T-helper 2 cell treated with Interferon-gamma antibody and Interleukin-4, amounts not matched to agents 100 ng/mL and 5 ng/mL, for 36 hours (primary cell): Measurements from ENCODE around the gene MVP. TPM values are rescaled to one million over a fixed set of nuclear protein-coding genes. Genes with fewer than 3 reads are reported as not detected.
"Not testable (repeated sequence)": the region's sequence is repeated elsewhere in the genome, so short reads cannot be mapped to it uniquely, and the experiment has no call there.

ENCODE experiments used
- intact Hi-C: fragments of 100-400 bp; cut with micrococcal nuclease; formaldehyde crosslinking; loops from one replicate; pipeline ENCODE4 v1.15.1; 2023
- total RNA-seq: library from RNA; stranded (reverse); gene quantifications from 2 replicates; pipeline ENCODE4 v1.2.3, GENCODE V29; 2022

Gene MVP
- total RNA-seq, 1 donor from 2014 or later: 159 TPM

DNA sequence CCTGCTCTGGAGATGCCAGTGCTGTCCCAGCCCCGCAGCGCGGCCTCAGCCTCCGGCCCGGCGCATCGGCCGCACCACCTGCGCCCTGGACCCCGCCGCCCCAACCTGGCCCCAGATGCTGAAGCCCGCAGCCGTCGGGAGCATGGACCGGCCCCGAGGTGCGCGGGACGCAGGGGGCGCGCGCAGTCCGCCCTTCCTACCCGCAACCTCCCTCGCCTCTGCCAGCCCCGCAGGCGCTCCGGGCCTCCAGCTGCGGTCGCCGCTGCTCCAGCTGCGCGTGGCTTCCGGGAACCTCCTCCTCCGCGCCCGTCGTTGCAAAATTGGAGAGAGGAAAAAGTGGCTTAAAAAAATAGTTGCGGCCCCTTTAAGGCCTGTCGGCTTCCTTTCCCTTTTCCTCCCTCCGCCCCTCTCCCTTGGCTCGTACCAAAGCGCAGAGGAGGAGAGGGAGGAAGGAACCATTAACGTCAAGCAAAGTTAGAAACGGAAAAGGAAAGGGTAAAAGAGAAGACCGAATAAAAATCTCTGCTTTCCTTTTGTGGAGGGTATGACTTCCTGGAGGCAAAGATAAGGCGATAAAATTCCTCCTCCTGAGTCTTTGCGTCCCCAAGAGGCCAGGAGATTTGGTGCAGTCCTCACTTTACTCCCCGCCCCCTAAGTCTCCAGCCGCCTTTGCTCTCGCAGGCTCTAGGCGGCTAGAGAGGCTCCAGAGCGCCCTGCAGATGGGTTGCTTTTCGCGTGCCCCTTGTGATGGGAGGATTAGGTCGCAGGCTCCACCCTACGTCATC lies 42.8 kb downstream of the MVP start, which contains the start of gene CDIPT:
TSS of gene CDIPT (minus strand) at position 343 of the 785 bp plus-strand sequence. CDS start 369 bp downstream, outside the sequence.
- intact Hi-C loops: loop anchor here (1.0 to 5.0 kb wide), 5 partner anchors 47 to 161 kb away; partner anchors contain the start of genes INO80E, KCTD13 and PAGR1

DNA sequence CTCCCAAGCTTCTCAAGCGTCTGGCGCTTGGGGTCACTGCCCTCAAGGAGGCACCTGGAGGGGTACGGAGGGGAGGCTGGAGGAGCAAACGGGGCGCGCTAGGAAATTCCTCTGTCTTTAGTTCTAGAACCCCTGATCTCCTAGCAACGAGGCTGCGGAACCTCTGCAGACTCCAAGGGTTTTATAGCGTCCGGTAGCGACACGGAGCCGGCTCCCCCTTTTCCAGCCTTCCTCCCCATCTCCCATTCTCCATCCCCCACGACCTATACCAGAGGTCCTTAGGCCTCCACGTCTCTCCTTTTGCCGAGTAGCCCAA lies 43.4 kb downstream of the MVP start:
- intact Hi-C loops: loop anchor here (1.0 to 5.0 kb wide), 5 partner anchors 47 to 161 kb away; partner anchors contain the start of genes INO80E, KCTD13 and PAGR1

DNA sequence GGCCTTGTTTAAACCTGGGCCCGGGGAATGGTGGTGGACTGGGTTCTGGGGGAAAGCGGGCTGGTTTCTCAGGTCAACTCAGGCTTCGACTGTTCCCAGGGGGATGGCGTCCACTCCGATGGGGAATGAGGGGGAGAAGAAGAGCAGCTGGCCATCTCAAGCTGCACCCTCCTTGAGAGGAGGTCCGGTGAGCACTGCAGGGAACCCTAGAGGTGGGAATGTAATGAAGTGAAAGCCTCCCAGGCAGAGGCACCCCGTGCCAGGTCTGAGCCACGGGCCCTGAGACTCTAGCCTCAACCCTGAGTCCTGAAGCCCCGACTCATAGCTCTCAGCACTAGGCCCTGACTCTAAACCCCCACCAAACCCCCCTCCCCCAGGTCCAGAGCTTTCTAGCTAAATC lies 43.9 kb downstream of the MVP start:
- intact Hi-C loops: loop anchor here (5.0 kb wide), 1 partner anchor 162 kb away; no protein-coding TSS in a partner anchor

DNA sequence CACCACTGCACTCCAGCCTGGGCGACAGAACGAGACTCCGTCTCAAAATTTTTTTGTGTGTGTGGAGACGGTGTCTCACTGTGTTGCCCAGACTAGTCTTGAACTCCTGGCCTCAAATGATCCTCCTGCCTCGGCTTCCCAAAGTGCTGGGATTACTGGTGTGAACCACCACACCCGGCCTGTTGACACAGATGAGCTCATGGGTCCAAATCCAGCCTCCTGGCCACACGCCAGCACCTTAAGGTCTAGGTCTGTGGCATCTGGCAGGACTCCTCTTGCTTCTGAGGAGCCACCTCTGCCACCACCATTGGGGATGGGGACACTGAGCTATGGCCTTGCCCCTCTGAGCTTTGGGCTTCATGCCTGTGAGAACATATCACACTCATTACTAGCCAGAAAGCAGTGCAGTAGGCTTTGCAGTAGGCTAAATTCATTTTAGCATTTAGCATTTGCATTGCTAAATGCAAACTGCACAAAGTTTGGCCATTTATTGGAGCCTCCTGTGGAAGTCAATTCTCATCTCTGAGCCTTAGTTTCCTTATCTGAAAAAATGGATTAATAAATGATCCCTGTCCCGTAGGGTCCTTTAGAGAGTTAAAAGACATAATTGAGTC lies 48.2 kb downstream of the MVP start:
- intact Hi-C loops: no loop called here

DNA sequence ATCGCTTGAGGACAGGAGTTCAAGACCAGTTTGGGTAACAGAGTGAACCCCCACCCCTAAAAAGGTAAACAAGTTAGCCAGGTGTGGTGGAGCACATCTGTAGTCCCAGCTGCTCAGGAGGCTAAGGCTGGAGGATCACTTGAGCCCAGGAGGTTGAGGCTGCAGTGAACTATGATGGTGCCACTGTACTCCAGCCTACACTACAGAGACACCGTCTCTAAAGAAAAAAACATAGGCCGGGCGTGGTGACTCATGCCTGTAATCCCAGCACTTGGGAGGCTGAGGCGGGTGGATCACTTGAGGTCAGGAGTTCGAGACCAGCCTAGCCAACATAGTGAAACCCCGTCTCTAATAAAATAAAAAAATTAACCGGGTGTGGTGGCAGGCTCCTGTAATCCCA lies 48.8 kb downstream of the MVP start:
- intact Hi-C loops: not testable (repeated sequence)

DNA sequence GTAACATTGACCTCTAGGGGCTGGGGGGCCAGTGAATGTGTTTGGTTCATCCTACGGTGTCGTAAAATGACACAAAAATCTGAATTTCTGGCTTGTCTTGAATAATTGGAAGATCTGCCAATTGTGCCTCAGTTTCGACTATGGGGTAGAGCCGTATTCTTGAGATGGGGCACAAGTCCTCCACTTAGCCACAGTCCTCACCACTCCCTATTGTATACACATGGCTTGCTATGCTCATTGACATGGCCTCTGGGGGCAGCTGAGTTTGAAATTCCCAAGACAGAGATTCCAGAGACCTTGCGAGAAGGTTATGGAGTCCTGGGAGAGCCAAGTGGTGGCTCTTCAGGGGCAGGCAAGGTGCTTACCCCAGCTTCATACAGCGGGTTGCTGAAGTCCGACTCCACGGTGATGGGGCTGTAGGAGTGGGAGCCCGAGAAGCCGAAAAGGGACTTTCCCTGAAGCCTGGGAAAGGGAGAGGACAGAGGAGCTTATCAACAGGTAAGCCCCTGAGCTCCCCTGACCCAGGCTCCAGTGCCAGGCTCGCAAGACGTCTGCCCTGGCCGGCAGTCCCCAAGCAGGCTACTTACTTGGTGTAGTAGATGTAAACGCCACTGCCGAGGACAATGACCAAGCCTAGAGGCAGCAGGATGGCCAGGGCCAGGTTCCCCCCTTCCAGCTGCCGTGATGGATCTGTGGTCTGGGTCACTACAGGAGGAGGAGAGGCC lies 51.7 kb downstream of the MVP start:
- intact Hi-C loops: no loop called here

DNA sequence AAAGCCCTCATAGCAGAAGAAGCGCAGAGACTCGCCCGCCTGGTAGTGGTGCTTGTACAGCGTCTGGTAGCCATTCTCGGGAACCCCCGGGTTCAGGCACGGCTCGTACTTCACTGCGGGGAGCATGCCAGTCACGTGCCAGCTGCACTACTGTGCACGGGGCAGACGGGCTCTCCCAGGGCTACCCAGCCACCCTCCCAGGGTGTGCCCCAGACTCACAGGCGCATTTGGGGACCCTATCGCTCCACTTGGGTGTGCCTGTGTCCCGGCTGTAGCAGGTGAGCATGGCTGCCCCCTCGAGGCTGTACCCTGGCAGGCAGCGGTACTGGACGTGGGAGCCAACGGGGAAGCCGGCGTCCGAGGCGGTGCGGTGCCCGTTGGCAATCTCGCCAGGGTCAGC lies 53.1 kb downstream of the MVP start:
- intact Hi-C loops: no loop called here

DNA sequence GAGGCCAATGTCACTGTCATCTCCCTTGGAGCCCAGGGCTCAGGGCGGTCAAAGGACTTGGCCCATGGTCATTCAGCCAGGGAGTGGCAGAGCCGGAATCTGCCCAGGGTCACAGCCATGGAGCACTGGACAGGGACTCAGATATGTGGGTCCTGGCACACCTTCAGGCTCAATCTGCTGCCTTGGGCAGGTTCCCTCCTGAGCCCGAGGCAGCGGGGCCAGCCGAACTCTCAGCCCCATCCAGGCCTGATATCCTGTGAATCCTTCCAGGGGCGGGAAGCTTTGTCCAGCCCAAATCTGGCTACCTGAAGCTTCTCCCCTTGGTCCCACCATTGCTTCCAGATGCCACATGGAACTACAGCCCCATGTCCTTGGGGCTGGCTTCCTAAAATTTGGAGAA lies 54.9 kb downstream of the MVP start:
- intact Hi-C loops: no loop called here

DNA sequence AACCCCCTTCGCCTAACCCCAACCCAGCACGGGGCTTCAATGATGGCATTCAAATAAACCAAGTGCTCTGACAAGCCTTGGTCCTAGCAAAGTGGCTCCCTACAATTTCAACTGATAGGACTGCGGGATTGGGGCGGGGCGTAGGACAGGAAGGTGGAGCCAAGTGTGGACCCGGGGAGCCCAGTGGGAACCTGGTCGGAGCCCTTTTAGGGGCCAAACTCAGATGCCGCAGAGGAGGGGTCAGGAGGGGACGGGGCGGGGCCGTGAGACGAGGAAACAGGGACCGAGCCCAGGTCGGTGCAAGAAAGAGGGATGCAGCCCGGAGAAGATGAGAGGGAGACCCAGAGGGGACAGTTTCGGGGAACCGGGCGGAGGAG lies 55.9 kb downstream of the MVP start:
- intact Hi-C loops: no loop called here

DNA sequence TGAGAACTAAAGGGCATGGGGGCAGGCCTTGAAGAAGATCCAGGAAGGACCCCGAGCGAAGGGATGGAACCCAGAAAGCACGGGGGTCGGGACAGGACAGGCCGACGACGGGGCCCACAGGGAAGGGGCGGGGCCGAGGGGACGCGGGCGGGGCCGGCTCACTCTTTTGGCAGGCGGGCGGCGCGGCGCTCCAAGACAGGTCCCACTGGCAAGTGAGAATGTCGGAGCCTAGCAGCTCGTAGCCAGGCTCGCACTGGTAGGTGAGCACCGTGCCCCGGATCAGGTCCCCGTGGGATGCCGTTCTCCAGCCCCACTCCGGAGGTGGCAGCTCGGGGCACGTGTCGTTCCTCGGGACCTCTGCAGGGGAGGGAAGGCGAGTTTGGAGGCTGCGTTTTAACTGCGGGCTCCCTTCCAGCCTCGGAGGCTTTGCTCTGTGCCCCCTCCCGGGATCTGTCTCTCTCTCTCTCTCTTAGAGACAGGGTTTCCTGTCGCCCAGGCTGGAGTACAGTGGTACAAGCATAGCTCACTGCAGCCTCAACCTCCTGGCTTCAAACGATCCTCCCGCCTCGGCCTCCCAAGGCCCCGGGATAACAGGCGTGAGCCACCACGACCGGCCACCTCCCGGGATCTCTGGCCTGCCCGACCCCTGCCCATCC lies 56.5 kb downstream of the MVP start:
- intact Hi-C loops: no loop called here

DNA sequence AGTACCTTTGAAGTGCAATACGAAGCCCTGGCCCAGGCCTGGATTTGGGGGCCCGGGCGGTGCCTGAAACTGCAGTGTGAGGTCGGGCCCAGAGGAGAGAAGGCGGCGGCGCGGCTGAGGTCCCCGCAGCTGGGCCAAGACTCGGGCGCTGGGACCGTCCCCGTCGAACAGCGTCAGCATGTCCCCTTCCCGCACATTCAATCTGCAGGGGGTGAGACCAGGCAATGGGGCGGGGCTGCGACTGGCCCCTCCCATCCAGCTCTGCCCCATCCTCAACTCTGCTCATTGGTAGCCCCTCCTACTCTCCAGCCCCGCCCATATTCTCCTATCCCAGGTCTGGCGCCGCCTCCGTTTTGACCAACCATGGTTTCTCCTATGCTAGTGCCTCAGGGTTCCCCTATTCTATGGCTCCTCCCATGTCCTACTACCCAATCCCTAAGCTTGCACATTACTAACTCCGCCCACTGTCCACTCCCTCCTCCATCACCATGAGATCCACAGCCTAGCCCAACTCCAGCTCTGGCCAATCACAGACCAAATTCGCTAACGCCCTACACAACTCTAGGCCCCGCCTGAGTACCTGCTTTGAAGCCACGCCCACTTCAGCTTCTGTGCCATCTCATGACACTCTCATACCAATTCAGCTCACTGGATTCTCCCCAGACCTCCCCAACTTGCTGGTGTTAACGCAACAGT lies 57.2 kb downstream of the MVP start:
- intact Hi-C loops: no loop called here

DNA sequence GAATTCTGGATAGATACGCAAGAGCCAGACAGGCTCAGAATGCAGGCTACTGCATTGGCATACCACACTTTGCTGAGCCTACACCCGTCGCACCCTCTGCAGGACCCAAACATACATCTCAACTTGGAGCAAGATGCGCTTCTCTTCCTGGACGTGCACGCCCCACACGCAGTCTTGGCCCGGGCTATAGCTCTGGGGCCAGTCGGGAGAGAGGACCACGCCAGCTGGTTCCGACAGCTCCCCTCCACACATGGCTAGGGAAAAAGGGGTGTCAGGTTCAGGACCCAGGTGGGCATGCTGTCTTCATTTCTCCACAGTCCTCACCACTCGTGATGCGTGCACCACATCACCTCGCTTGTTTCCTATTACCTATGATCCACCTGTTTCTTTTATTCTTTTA lies 57.9 kb downstream of the MVP start:
- intact Hi-C loops: no loop called here

DNA sequence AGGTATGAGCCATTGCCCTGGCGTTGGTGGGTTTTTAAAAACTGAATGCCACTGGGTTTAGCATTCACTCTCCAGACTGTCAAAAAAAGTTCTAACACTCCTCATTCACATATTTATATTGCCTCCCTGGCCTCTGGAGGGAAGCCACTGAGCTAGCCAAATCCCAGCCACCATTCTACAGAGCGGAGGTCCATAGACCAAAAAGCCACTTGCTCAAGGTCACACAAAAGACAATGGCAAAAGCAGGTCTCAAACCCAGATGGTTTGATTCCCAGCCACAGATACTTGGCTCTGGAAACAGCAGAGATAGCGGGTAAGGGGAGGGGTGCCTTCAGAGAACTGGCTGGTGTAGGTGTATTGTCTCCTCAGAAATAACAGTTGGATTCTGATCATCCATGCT lies 60.8 kb downstream of the MVP start:
- intact Hi-C loops: no loop called here

DNA sequence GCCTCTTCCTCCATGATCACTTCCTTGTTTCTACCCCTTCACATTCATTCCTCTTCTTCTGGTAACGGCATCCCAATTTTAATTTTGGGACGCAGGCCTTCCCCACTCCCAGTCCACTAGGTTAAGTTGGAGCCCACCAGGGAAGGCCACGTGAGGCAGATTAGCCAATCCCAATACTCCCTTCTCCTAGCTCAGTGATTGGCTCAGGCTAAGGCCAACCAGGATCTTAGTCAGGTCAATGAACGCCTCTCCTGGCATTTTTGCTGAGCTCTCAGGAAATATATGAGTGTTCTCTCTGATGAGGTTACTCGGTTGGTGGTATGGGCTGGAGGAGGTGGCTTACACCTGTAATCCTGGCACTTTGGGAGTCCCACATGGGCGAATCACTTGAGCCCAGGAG lies 63.7 kb downstream of the MVP start:
- intact Hi-C loops: no loop called here

DNA sequence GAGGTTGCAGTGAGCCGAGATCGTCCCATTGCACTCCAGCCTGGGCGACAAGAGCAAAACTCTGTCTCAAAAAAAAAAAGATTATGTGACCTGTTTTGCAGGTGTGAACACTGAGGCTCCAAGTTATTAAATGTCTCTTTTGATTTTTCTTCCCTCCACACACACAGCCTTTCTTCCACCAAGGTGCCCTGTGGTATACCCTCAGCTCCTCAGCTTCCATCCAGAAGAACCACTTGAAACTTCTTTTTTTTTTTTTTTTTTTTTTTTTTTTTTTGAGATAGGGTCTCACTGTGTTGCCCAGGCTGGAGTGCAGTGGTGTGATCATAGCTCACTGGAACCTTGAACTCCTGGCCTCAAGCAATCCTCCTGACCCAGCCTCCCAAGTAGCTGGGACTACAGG lies 69.1 kb downstream of the MVP start:
- intact Hi-C loops: not testable (repeated sequence)

DNA sequence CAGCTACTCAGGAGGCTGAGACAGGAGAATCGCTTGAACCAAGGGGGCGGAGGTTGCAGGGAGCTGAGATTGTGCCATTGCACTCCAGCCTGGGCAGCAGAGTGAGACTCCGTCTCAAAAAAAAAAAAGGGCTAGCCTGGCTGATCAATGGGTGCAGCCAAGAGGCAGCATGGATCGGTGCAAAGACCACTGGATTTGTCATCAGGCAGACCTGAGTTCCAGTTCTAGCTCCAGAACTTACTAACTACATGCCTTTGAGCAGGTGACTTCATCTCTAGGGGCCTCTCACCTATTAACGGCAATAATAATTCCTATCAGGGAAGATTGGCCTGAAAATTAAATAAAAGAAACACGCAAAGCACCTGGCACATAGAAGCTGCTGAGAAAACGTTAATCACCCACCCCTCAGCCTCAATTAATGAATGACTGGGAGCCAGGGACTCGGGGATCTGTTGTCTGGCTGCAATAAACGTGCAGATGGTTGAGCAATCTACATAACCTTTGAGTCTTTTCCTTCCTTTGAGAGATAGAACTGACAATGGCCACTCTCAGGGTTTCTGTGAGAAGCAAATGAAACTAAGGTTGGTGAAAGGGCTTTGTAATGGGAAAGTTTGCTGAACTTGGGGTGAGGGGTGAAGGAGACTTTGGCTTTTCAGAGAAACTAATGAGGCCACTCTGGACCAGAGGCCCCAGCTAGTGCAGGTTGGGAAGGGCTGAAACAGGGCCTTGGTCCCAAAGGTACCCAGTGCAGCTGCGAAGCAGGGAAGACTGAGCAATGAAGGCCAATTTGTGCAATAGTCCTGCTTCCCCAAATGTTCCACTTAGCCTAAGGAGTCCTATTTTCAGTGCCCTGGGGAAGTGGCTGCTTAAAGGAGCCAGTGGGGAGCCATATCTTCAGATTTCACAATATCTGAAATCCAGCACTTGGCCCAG lies 71.5 kb downstream of the MVP start:
- intact Hi-C loops: no loop called here

DNA sequence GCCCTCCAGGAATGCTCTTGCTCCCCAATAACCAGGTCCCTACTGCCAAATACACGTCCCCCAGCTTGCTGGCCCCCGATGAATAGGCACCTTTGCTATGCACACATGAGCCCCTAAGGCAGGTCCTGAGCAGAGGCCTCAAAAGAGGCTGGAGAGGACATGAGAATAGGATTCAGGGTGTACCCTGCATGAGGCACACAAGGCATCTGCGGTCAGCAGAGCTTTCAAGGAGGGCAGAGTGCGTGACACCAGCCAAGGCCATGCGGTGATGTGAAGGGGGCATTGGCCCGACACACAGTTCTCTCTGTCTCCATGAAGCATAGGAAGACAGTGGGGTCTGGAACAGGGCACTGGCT lies 72.2 kb downstream of the MVP start:
- intact Hi-C loops: no loop called here

DNA sequence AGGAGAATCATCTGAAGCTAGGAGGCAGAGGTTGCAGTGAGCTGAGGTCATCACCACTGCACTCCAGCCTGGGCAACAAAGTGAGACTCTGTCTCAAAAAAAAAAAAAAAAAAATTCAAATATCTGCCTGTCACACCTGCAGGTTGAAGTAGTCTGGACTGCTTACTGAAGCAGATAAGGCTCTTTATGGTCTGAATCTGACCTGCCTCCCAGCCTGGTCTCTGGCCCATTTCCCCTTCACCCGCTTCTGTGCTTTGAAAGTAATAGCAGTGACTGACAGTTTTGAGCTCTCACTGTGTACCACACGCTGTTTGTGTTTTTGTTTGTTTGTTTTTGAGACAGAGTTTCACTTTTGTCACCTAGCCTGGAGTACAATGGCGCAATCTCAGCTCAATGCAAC lies 73.3 kb downstream of the MVP start:
- intact Hi-C loops: no loop called here

DNA sequence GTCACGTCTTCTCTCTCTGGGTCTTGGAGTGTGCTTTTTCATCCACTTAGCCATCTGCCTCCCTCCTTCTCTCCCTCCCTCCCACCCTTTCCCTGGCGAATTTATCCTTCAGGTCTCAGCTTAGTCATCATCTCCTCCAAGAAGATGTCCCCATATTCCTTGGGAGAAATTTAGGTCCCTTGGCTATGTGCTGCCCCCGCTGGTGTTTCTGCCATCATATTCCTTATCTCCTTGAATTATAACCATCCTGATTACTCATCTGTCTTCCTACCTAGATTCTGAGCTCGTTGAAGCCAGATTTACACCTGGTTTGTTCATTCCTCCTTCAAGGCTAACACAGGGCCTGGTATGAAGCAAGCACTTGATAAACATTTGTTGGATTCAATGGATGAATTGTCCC lies 74.1 kb downstream of the MVP start:
- intact Hi-C loops: no loop called here

DNA sequence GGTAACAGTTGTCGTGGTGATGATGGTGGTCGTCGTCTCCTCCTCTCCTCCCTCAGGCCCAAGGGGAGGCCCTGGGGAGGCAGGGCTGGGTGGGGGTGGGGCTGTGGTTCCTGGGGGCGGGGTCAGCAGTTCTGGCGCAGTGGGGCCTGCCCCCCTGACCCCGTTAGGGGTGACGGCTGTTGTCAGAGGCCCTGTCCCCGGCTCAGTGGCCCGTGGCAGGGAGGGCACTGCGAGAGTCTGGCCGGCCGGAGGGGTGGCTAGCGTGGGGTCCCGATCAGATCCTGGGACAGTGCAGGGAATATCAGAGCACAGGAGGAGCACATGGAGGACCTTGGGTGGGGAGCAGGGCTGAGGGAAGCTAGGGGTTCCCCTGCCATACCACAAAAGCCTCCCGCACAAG lies 76.6 kb downstream of the MVP start:
- intact Hi-C loops: no loop called here
